ENCODE measurements around the gene FHAD1. TPM values are rescaled to one million over a fixed set of nuclear protein-coding genes. Genes with fewer than 3 reads are reported as not detected.

The FHAD1 gene
- polyA plus RNA-seq, 12 donors, result 0.88 to 2.4 (median 1.6) TPM; not detected in 2

- no peak for DNase-seq
Observed at GRCh38 chr1:15218287-15219279, 28.4 kb upstream of the FHAD1 start.

- DNase-seq, result no peak
Observed at GRCh38 chr1:15219280-15220023, 27.6 kb upstream of the FHAD1 start.

GRCh38 chr1:15220024-15220392, 27.0 kb upstream of the FHAD1 start:
- no peak for DNase-seq

- DNase-seq, result no peak
Observed at GRCh38 chr1:15220825-15221431, 26.1 kb upstream of the FHAD1 start.

- no peak for DNase-seq
Observed at GRCh38 chr1:15222653-15223303, 24.2 kb upstream of the FHAD1 start.

- no peak for DNase-seq
Observed at GRCh38 chr1:15224259-15224869, 22.7 kb upstream of the FHAD1 start.

GRCh38 chr1:15224974-15225373, 22.0 kb upstream of the FHAD1 start:
- no peak for DNase-seq

DNA sequence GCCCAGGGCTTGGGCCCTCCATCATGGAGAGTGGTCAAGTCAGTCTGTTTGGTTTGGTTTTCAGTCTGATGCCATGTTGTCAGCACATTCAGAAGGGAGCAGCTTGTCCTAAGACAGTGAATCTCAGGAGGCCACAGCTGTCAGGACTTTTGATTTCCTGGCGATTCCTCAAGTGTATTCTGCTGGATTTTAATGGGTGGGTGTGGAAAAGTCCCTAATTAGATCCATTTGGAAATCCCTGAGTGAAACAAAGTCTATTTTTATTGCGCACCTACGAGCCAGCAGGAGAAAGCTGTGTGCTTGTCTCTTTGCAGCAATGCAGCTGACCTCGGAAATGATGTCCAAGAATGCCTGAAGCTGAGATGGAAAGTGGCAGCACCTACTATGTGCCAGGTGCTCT, 21.6 kb upstream of the FHAD1 start:
- no peak for DNase-seq

GRCh38 chr1:15226388-15227255, 20.4 kb upstream of the FHAD1 start:
- DNase-seq, result no peak

GRCh38 chr1:15229707-15230131, 17.3 kb upstream of the FHAD1 start:
- no peak for DNase-seq

DNA sequence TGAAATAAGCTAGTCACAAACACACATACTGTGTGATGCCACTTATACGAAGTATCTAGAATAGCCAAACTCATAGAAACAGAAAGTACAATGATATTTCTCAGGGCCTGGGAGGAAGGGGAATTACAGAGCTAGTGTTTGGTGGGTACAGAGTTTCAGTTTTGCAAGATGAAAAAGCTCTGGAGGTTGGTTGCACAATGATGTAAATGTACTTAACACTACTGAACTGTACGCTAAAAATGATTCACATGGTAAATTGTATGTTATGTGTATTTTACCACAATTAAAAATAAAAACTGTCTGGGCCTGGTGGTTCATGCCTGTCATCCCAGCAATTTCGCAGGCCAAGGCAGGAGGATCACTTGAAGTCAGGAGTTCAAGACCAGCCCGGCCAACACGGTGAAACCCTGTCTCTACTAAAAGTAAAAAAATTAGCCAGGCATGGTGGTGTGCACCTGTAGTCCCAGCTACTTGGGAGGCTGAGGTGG, 15.3 kb upstream of the FHAD1 start:
- DNase-seq, result no peak

DNA sequence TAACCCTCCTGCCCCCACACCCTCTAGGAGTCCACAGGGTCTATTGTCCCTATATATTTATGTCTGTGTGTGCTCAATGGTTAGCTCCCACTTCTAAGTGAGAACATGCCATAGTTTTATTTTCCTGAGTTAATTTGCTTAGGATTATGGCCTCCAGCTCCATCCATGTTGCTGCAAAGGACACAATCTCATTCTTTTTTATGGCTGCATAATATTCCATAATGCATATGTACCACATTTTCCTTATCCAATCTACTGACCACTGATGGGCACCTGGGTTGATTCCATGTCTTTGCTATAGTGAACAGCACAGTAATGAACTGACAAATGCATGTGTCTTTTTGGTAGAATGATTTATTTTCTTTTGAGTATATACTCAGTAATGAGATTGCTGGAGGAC, 13.3 kb upstream of the FHAD1 start:
- no peak for DNase-seq

GRCh38 chr1:15236321-15236721, 10.7 kb upstream of the FHAD1 start:
- no peak for DNase-seq

DNA sequence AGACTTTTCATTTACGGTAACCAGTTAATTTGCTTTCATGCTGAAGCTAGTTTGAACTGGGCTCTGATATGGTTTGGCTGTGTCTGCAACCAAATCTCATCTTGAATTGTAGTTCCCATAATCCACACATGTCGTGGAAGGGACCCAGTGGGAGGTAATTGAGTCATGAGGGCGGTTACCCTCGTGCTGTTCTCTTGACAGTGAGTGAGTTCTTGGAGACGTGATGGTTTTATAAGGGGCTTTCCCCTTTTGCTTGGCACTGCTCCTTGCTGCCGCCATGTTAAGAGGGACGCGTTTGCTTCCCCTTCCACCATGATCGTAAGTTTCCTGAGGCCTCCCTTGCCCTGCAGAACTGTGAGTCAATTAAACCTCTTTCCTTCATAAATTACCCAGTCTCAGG, 10.3 kb upstream of the FHAD1 start:
- DNase-seq, result no peak

DNA sequence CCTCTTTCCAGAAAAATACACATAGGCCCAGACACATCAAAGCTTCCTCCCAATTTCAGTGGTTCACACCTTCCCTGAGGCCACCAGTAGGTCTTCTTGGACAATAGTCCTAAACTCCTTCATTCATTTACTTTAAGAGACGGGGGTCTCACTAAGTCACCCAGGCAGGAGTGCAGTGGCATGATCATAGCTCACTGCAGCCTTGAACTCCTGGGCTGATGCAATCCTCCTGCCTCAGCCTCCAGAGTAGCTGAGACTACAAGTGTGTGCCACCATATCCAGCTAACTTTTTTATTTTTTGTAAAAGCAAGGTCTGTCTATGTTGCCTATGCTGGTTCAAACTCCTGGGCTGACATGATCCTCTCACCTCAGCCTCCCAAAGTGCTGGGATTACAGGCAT, 8.2 kb upstream of the FHAD1 start:
- DNase-seq, result no peak

DNA sequence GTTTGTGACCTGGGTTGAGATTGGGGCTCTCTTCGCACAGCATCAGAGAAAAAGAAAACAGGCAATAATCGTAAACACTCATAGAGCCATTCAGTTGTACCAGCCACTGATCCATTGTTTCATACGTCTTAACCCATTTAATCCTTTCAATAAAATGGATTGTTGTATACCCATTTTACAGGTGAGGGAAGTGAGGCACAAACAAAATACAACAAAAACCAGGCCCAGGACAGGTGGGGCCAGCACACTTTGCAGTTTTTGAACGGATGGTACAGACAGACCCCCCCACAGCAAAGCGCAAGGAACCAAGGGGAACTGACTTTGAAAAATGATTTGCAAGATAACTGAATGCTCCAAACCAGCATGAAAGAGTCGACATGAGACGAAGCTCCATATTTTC, 4.3 kb upstream of the FHAD1 start:
- DNase-seq, result no peak

DNA sequence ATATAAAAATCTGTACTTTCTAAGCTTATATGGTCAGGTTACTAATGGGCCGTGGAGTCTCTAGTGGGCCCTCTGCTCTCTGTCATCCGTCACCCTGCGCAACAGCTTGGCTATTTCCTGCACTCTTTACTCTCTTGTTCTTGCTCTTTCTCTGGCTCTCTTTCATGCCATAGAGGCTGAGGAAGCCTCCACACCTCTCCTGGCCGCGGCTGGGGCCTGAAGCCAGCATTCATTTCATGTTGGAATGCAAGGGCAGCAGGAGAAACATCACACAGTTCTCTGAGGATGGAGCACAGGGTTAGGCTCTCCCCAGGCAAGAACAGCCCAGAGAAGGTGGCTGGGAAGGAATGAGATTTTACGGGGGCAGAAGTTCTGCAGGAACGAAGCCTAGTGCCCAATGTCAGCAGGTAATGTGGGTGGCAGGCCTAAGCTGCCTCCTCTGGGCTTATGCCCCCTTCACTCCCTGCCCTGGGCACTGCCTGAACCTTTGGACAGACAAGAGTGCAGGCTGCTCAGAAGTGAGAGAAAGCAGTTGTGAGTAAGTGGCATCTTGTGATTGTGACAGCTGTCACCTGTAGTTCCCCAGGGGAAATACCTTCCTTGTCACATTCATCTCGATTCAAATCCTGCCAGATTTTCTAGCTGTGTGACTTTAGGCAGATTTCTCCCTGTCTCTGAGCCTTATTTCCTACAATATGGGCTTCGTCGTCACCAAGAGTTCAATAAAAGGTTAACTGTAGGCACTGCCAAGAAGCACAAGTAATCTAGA, 3.6 kb upstream of the FHAD1 start:
- DNase-seq, result no peak

GRCh38 chr1:15244813-15245212, 2.2 kb upstream of the FHAD1 start:
- DNase-seq, result no peak

- no peak for DNase-seq
Observed at GRCh38 chr1:15245593-15246360, 1.2 kb upstream of the FHAD1 start.
